Neural progenitor cell (in vitro differentiated cells): ENCODE results near the gene DET1.

Experiments used
- CTCF ChIP-seq: fragments of 200-600 bp; sonication (generic); IDR thresholded peaks from 2 replicates; pipeline ENCODE4 v1.5.1; 2017; ENCODE audit warnings: antibody characterized with exemption, mild to moderate bottlenecking
- EZH2 ChIP-seq: fragments of 200-600 bp; sonication (generic); IDR thresholded peaks from 2 replicates; pipeline ENCODE4 v1.6.1; 2017; ENCODE audit warnings: antibody characterized with exemption, mild to moderate bottlenecking, moderate library complexity
- EZH2phosphoT487 ChIP-seq: fragments of 200-600 bp; sonication (generic); IDR thresholded peaks from 2 replicates; pipeline ENCODE4 v1.6.1; 2017; ENCODE audit warnings: antibody characterized with exemption

GRCh38 chr15:88518903-88519302 lies 27.6 kb downstream of the DET1 start:
- TF ChIP-seq CTCF (no peak), EZH2 (no peak), EZH2phosphoT487 (no peak)
